GM21786 (cell line): Measurements from ENCODE around the gene CACNG5.
"Not testable (repeated sequence)": the region's sequence is repeated elsewhere in the genome, so short reads cannot be mapped to it uniquely, and the experiment has no call there.

Experiments used
- ATAC-seq: cut with Tn5 transposase; IDR thresholded peaks from one replicate; pipeline ENCODE4 v1.9.1; 2021; ENCODE audit not compliant: unreplicated experiment

Gene CACNG5

DNA sequence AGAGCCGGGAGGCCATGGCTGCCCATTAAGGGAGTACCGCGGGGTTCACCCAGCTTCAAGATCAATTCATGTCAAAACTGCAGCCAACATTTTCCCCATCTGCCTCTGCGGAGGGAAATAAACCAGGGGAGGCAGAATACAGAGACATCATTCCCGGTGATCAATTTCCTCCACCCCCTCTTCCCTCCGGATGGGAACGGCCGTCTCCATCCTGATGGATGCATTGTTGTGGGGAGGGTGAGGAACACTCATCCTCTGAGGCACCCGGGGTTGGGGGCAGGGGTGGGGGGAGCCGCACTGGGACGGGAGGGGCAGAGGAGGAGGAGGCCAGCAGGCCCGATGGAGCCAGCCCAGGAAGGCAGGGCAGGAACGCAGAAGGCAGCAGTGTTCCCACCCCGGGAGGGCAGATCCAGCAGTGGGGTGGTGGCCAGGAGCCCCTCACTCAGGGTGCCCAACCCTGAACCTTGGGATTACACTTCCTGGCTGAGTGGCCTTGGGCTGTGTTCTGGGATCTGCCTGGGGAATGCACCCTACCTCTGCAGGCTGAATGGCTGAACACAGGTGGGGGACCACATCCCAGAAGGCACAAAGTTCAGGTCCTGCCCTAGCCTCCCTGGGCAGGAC, 14.2 kb downstream of the CACNG5 start:
- no peak for ATAC-seq

DNA sequence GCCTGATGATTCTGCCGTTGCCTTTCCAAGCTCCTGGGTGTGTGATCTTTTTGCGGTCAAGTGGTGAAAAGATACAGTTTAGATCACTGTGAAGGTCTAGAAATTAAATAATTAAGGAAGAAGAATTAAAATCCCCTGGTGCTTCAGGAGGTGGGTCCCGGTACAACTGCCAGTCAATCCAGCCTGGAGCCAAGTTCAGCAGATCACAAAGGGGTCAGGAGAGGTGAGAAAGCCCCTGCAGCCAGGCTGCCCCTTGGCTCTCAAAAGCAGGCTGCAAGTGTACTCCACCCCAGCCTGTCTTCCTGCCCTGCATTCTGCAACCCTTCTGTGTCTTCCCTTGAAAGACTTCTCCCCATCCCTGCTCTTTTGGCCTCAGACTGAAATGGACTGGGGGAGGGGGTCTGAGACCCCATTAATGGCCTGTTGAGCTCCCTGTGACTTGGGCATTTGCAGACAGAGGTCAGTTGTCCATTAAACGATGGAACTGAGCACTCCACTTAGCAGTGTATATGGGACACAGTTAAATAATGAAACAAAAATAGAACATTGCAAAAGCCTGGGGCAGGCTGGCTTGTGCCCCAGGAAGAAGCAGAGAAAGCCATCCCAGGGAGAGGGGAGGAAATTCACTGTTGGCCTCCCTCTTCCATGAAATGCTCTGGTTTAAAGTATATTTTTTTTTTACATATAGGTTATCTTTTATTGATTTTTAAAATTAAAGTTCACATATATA, 15.1 kb downstream of the CACNG5 start:
- no peak for ATAC-seq

DNA sequence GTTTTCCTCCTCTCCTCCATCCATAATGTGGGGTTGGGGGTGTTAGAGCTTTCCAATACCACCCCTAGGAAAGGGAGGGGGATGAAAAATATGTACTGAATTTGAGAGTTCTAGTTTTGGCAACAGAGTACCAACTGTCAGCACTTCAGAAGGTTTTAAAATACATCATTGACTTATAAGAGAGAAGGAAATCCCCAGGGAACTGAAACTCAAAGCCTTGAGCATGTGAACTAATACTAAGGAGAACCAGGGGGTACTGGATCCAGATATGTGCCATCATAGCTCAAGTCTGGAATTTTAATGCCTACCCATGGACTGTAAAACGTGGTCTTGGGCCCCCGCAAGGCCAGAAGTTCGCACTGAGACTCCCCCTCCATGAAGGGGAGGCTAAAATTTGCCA, 15.8 kb downstream of the CACNG5 start:
- ATAC-seq, result no peak

DNA sequence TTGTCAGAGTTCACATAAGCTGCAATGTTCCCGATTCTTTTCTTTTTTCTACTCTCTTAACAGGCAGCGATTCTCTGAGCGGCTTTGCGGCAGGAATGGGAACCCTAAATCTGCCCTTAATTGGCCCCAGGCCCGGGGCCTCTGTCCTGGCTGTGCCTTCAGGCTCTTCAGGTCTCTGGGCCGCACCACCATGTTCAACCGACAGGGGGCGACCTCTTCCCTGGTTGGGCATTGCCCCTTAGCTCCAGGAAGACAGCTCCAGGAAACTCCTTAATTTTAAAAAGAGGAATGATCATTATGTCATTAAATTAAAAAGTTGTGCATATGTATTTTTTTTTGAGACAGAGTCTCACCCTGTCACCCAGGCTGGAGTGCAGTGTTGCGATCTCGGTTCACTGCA, 20.3 kb downstream of the CACNG5 start:
- no peak for ATAC-seq

DNA sequence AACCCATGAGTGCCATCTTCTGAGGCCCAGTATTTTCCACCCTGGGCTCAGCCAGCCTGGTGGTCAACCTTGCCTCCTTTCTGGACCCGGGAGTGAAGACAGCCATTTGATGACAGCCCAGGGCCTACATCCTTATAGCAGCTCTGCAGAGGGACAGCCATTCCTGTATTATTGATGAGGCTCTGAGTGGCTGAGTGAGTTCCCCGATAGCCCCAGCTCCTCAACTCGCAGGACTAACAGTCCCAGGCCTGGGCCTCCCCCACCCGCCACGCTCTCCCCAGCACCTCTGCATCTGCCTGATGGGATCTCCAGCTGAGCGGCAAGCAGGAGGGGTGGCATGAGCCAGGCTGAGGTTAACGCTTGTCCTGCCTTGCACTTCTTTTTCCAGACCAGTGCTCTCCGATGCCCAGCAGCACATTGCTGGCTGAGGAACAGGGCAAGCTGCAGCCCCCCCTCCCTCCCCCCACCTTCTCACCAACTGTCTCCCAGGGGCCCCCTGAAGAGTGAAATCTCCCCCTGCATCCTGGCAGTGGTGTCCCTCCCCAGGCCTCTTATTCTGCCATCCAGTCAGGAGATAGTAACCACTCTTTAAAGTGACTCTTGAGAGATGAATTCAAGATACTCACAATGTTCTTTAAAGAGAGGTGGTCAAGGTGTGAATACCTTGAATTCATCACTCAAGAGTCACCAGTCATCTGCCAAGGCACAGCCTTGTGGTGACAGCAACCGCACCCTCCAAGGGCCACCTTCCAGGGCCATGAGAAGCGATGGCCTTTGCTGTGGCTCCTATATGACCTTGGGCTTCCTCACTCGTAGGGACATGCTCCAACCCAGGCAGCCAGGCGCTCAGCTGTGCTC, 23.5 kb downstream of the CACNG5 start:
- ATAC-seq, result no peak

DNA sequence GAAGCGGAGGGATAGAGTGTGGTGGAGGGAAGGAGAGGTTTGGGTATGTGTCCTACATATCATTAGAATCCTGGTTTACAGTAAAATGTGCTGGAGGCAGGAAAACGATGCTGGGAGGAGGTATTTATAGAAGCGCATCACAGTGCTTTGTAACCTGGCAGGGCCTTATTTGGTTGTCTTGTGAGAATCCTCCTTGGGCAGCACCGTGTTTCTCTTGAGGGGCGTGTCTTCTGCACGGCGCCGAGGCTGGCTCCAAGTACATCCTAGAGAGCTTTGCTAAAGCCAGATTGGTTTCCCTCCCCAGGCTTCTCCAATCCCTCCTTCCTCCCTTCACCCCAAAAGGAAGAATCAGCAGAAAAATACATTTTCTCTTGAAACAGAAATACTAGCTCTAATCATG, 24.4 kb downstream of the CACNG5 start:
- ATAC-seq, result no peak

DNA sequence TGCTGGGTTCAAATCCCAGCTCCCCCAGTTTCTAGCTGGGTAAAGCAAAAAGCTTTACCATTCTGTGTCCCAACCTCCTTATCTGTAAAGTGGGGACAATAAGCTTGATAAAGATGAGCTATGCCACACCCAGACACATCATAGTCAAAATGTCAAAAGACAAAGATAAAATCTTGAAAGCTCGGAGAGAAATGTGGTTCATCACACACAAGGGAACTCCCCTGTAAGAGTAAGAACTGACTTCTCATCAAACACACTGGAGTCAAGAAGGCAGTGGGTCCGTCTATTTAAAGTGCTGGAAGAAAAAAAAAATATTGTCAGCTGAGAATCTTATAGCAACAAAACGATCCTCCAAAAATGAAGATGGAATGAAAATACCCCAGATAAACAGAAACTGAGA, 25.3 kb downstream of the CACNG5 start:
- ATAC-seq, result no peak

DNA sequence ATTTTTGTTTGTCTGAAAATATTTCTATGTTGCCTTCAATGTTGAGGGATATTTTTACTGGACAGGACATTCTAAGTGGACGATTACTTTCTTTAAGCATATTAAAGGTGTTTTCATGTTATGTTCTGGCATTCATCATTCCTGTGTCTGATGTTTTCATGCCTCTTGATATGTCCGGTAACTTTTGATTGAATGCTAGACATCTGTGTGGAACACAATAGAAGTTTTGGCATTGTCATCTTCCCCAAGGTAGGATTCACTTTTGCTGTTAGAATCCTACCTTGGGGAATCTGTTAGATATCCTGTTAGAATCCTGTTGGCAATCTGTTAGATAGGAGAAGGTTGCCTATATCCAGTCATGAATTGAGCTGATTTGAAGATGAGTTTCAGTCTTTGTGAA, 28.9 kb downstream of the CACNG5 start:
- no peak for ATAC-seq

DNA sequence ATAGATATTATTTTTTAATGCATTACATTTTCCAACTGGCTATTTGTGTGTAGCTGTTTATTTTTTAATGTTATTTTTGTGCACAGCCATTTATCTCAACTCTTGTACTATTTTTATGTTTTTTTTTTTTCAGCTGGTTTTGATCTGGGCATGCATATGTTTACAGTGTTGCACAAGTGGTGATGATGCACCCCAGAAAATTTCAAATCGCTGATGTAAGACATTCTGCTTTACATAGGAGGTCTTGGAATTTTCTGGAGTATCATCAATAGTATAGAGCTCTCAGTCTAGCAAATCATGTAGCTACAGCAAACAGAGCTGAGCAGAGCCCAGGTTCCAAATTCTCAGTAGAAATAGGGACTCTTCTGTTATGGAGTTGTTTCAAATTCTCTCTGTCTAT, 30.2 kb downstream of the CACNG5 start:
- no peak for ATAC-seq

DNA sequence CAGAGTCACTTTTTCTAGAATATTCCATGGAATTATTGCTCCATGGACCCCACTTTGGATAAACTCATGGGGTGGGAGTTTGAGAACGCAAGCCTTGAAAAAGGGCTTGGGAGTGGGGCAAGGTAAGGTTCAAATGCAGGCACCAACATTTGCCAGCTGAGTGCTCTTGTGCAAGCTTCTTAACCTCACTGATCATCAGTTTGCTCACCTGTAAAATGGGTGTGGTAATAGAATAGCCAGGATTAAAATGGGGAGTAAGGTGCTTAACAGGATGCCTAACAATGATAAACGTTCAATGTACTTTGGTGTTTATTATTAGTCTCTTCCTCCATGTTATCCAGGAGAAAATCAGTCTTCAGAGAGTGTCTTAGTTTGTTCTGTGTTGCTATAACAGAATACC, 39.0 kb downstream of the CACNG5 start:
- no peak for ATAC-seq

DNA sequence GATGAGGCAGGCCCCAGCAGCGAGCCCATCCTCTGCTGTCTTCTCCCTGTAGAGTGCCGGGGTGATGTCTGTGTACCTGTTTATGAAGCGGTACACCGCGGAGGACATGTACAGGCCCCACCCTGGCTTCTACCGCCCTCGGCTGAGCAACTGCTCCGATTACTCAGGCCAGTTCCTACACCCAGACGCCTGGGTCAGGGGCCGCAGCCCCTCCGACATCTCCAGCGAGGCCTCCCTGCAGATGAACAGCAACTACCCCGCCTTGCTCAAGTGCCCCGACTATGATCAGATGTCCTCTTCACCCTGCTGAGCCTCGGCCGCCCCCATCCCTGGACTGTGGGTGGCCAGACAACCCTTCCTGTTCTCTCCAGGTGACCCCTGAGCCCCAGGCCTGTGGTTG, 50.0 kb downstream of the CACNG5 start:
- ATAC-seq, result no peak

DNA sequence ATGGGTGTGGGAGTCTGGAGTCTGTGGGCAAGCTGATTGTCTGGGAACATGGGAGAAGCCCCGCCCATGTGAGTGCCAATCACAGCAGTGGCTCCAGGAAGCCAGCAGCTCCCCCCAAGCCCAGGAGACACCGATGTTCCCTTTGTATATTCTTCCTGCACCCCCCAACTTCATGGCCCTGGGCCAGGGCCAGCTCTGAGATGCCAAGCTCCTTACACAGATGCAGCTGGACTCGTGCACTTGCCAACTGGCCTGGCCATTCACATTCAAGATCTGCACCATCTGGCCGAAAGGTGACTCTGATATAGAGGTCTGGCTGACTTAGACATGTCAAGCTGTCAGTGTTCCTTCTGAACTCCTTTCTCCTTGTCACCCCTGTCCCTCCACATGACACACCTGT, 50.5 kb downstream of the CACNG5 start:
- ATAC-seq, result no peak

DNA sequence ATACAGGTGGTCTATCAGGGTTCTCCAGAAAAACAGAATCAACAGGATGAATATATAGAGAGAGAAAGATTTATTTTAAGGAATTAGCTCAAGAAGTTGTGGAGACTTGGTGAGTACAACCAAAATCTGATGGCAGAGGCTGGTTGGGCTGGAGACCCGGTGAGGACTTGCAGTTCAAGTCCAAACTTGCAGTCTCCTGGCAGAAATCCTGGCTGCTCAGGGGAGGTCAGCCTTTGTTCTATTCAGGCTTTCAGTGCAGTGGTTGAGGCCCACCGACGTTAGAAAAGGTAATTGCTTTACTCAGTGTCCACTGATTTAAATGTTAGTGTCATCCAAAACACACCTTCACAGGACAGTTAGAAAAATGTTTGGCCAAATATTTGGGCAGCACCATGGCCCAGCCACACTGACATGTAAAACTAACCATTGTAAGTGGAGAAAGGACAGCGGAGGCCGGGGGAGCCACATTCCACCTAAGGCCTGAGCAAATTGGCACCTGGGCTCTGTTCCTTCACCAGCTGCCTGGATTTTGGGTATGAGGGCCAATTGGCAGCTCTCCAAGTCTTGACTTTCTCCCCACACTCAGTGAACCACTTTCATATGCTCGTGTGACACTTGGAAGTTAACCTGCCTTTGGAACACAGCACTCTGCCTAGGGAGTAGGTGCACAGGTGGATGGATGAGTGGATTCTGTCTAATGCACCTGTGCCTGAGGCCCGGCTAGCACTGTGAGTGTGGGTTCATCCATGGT, 54.7 kb downstream of the CACNG5 start:
- ATAC-seq, result no peak

DNA sequence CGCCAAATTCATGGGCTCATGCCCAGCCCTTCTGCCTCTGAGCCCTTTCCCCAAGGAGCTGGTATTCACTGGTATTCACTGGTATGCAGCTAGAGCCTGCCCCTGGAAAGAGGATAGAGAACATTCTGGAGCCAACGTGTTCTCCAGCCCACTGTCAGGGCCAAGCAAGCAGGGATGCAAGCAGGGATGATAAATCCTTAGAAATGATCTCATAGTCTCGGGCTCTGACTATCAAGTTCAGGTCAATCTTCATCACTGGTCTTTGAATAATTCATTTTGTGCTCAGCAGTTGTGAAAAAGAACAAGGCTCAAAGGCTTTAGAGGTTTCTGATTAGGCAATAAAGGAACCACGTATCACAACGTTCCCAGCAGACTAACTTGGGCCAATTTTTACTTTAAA, 57.3 kb downstream of the CACNG5 start:
- ATAC-seq, result no peak

DNA sequence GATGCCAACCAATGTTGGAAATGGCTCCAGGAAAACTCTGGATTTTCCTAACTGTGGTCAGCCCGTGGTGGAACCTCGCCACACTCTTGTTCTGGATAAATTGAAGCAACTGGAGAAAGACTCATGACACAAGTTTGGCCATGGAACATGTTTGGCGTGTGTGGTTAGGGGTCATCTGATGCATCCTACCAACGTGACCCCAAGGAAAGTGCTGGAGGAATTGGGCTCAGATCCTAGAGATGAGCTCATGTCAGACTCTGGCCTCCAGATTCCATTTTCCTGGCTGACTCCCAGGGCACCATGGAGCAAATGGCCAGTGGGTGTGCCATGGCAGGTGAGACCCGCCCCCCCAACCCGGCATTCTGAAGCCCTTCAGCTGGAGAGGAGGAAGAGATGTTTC, 58.5 kb downstream of the CACNG5 start:
- ATAC-seq, result no peak

DNA sequence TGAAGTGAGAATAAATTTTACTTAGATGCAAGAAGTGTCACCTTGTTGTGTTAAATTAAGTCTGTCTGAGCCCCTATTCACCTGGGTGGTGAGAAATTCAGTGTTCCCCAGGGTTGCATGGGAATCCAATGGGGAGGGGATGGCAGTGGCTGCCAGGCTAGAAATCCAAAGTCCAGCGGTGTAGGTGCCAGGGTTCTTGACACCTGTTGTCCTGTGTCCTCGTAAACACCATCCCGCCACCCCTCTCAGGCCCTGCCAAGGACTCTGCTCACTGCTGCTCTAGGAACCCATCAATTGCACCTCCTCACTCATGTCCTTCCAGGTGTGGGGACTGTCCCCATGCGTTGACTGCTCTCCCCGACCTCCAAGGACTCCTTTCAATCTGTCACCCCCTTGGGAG, 58.9 kb downstream of the CACNG5 start:
- no peak for ATAC-seq

DNA sequence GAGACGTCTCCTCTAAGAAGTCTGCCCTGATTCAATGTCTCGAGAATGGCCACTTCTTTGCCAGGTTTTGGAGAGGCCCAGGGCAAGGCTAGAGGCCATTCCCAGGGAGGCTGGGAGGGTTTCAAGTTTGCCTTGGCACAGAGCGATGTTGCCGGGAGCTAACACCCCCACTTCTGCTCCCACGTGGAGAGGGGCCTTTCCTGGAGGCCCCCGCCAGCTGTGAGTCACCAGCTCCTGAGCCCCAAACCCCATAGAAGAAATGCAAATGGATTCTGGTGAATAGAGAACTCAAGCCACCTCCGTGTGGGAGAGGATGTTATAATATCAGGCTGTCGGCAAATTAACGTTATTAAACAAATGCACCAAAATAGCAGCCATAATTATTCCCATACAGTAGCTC, 62.2 kb downstream of the CACNG5 start:
- no peak for ATAC-seq

DNA sequence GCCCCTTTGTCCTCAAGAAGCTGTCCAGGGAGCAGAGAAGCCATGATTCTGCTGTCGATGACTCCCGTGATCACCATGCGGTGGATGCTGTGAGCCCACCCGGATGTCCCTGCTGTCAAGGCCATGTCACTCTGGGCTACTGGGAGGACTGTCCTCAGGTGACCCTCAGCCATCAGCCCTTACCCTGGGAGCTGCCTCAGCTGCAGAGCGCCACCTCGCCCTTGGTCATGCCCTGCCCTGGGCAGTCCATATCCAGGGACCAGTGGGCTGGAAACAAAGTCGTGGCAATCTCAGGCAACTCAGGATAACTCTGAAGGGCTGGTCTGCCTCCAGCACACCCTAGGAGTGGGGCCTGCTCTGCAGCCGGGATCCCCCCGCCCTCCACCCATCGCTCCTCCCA, 63.6 kb downstream of the CACNG5 start:
- ATAC-seq, result no peak

DNA sequence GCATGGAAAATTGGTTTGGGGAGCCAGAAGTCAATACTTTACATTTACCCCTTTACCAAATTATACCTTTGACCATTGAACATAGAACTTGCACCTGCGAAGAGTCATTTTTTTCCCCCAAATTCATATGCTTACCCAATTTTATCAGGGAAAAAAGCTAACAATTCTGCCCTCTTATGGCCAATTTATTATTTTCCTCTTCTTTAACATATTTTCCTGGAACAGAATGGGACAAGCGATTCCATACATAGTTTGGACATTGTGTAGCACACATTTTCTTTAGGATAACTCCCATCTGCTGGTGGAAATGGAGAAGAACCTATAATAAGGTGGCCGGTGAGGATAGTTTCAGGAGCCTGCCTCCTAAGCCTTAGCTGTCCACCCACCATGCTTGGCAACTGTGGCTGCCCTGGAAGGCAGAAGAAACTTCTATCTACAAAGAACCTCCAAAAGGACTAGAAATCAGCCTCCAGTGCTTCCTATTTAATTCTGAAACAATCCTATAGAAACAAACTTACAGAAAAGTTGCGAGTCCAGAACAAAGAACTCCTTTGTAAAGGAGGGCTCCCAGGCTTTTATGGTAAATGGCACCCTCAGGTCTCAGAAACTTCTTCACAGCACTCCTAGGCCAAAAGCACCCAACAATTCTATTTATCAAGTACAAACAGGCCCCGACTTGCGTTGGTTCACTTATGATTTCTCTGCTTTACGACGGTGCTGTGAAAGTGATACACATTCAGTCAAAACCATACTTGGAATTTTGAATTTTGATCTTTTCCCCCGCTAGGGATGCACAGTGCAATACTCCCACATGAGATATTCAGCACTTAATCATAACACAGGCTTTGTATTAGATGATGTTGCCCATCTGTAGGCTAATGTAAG, 65.5 kb downstream of the CACNG5 start:
- ATAC-seq, result no peak

DNA sequence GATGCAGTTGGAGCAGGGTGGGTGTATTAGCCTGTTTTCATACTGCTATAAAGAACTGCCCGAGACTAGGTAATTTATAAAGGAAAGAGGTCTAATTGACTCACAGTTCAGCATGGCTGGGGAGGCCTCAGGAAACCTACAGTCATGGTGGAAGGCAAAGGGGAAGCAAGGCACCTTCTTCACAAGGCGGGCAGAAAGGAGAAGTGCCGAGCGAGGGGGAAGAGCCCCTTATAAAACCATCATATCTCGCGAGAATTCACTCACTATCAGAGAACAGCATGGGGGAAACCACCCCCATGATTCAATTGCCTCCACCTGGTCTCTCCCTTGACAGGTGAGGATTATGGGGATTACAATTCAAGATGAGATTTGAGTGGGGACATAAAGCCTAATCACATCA, 68.4 kb downstream of the CACNG5 start:
- not testable (repeated sequence) for ATAC-seq
